ENCODE results near the gene DRAM2.
"Not testable (repeated sequence)": the region's sequence is repeated elsewhere in the genome, so short reads cannot be mapped to it uniquely, and the experiment has no call there.

The DRAM2 gene

GRCh38 chr1:111142356-111142975 lies 2.6 kb upstream of the DRAM2 start:
- DNase-seq (ENCODE audit: low read depth in 2 of 2), result no peak

DNA sequence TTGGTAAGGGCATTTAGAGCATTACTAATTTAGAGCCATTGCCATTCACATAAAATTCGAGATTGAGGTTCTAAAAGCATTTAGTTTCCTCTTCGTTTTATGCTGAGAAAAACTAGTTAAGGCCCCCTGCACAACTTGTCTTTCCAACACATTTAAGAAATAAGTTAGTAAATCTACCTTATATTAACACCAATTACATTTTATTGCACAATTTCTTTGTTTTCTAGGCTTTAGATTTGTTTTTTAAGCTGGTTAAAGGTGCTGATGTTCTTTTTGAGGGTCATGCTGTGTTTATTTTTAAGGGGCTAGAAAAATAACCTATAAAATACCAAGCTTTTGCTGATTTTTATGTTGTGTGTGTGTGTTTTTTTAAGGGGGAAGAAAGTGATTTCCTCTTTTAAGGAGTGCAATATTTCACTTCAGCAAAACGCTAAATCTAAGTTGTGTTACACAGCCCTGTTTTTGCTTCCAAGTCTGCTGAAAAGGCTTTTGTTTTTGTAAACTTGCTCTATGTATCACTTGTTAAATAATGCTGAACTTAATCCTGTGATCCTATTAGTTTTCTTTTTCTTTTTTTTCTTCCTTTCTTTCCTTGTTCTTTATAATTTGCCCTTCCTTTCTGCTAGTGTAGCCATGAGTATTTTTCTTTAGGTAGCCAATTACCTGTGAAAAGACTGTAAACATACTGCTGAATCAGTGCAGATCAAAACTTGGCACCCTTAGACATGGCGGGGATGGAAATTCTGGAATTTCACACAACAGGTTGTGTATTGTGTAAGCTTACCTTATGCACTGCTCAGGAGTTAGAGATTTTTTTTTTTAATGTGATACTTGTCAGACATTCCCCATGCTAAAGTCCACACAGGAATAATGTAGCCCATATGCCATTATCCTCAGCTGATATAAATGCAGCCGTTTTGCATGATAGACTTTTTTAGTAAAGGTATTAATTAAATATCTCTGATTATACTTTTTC lies 1.6 kb upstream of the DRAM2 start:
- DNase-seq (ENCODE audit: low read depth in 2 of 2), result no peak

DNA sequence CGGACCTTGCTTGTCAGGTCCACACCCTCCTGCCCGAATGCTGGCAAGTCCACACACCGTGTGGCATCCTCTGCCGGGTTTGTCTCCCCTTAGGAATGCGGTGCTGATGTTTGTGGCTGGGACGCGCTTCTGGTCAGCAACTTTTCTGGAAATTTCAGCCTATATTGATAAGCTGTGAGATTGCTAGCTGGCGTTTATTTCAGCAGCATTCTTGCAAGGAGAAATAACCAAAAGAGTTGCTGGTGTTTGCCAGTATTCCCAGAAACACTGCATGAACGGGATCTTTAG lies 731 bp upstream of the DRAM2 start:
- DNase-seq (ENCODE audit: low read depth in 2 of 2), result no peak

GRCh38 chr1:111139324-111139955 lies 453 bp downstream of the DRAM2 start:
- peak in 1 of 2 donors; percentile 46 for DNase-seq (ENCODE audit: low read depth in 2 of 2)

DNA sequence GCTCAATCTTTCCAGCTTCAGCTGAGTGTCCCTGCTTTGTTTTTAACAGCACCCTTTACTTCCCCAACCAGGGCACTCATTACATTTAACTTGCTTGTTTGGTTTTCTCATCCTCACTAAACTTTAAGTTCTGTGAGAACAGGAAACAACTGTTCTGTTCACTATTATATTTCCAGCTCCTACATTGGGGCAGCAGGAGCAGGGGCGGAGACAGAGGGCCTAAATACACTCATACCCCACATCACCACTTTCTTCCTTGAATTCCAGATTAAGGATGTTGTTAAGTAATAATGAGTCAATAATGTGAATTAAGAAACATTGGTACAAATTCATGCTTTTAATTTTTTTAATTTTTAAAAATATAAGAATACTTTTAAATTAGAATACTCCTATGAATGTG lies 6.0 kb downstream of the DRAM2 start:
- DNase-seq (ENCODE audit: low read depth in 2 of 2), result no peak

- DNase-seq (ENCODE audit: low read depth in 2 of 2), result no peak
Measured at GRCh38 chr1:111131693-111132092, 8.2 kb downstream of the DRAM2 start.

DNA sequence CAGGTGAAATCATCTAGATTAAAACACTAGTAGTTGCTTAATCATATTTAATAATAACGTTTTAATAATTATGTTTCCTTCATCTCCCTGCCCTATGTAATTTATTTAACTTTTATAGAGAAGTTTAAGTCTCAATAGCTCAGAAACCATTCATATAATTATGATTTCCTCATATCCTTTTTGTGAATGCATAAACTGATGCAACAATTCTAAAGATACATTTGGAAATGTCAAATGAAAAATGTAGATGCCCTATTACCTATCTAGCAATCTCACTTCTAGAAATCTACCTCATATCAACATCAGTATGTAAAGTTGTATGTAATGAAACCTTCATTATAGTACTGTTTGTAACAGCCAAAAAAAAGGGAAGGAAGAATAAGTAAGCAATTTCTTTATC lies 10.5 kb downstream of the DRAM2 start:
- no peak for DNase-seq (ENCODE audit: low read depth in 2 of 2)

- no peak for DNase-seq (ENCODE audit: low read depth in 2 of 2)
Measured at GRCh38 chr1:111127923-111128643, 11.8 kb downstream of the DRAM2 start.

- DNase-seq (ENCODE audit: low read depth in 2 of 2), result no peak
Measured at GRCh38 chr1:111126354-111126753, 13.5 kb downstream of the DRAM2 start.

DNA sequence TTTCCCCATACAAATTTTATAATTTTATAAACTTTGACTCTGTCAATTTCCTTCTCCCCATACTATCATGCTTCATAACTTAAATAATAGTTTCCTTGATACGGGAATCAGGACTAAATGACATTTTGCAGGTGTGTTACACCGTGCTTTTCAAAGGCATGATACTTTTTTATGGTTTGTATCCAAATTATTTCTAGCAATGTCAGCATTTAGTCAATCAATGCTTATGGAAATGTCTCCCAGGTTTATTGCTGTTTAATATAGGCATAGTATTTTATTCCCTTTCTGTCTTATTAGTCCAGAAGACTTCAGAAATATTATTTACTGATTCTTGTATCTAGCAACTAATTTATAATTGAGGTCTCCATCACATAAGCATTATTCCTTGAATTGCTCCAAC lies 23.4 kb downstream of the DRAM2 start:
- DNase-seq (ENCODE audit: low read depth in 2 of 2), result no peak

DNA sequence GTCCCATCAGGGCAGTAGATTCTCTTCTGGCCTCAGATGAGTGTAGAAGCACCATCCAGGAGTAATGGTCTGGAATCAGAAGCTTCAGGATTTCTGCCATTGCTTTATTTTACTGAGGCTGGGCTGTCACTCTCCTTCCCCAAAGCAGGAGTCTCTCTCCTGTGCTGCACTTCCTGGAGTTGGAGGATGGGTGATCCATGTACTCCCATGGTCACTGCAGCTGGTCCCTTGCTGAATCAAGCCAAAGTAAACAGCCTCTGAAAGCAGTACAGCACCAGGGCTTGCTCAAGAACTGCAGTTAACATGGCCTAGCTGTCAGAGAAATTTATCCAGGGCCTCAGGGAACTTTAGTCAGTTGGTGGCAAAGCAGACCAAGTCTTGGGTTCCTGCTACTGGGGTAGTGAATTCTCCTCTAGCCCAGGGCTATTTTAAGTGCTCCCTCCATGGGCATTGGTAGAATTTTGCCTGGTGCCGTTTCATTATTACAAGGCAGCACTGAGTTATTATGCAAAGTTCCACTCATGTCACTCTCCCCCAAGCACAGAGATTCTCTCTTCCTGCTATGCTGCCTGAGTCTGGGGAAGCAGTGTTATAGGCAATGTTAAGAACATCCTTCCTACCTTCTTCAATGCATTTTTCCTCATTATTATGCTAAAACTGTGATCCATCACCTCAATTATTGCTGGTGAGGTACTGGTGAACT lies 29.5 kb downstream of the DRAM2 start:
- DNase-seq (ENCODE audit: low read depth in 2 of 2), result no peak

DNA sequence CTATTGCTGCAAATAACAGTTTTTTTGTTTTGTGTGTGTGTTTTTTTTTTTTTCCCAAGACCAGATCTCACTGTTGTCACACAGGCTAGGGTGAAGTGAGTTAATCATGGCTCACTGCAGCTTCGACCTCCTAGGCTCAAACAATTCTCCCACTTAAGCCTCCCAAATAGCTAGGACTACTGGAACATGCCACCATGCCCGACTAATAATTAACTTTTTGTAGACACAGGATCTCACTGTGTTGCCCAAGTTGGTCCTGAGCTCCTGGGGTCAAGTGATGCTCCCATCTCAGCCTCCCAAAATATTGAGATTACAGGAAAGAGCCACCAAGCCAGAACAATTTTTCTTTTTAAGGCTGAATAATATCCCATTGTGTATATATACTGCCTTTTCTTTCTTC lies 34.9 kb downstream of the DRAM2 start:
- no peak for DNase-seq (ENCODE audit: low read depth in 2 of 2)

- no peak for DNase-seq (ENCODE audit: low read depth in 2 of 2)
Measured at GRCh38 chr1:111101854-111102642, 37.8 kb downstream of the DRAM2 start.

DNA sequence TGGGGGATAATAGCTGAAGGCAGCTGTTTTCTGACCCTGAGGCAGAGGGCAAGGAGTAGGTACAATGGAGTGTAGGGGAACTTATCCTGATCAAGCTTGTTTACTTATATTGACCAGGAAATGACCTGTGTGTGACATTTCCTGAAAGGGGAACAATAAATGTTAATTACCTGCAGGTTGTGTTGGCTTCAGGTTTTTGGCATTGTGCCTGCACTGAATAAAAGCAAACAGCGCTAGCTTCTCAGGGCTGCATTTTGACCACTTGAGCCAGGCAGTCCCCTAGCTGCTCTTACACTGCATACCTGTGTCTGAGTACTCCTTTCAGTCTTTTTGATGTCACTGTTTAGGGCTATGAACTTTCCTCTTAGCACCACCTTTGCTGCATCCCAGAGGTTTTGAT lies 40.6 kb downstream of the DRAM2 start:
- no peak for DNase-seq (ENCODE audit: low read depth in 2 of 2)

DNA sequence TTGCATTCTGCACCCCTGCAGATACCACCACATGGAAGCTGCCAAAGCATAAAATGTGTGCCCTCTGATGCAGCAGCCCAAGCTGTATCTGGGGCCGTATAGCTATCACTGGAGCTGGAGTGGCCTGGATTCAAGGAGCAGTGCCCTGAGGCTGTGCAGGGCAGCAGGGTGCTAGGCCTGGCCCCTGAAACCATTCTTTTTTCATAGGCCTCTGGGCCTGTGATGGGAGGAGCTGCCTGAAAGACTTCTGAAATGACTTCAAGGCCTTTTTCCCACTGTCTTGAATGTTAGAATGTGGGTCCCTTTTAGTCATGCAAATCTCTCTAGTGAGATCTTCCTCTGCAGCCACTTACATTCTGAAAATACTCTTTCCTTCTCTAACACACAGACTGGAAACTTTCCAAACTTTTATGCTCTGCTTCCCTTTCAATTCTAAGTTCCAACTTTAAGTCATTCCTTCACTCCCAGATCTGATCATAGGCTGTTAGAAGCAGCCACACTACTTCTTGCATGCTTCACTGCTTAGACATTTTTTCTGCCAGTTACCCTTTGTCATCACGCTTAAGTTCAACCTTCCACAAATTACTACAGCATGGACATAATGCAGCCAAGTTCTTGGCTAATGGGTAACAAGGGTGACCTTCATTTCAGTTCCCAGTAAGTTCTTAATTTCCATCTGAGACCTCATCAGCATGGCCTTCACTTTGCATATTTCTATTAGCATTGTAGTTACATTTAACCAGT lies 42.4 kb downstream of the DRAM2 start:
- DNase-seq (ENCODE audit: low read depth in 2 of 2), result no peak

- not testable (repeated sequence) for DNase-seq (ENCODE audit: low read depth in 2 of 2)
Measured at GRCh38 chr1:111095421-111095820, 44.5 kb downstream of the DRAM2 start.

DNA sequence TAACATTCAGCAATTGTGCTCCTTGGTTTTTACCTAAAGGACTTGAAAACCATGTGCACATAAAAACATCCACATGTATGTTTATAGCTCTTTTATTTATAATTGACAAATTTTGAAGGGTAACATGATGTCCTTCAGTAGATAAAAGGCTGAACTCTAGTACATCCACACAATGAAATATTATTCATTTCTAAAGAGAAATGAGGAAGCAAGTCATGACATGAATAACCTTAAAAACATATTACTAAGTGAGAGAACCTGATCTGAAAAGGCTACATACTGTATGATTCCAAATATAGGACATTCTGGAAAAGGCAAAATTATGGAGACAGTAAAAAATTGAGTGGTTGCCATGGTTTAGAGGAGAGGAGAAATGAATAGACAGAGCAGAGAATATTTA lies 50.3 kb downstream of the DRAM2 start:
- no peak for DNase-seq (ENCODE audit: low read depth in 2 of 2)

DNA sequence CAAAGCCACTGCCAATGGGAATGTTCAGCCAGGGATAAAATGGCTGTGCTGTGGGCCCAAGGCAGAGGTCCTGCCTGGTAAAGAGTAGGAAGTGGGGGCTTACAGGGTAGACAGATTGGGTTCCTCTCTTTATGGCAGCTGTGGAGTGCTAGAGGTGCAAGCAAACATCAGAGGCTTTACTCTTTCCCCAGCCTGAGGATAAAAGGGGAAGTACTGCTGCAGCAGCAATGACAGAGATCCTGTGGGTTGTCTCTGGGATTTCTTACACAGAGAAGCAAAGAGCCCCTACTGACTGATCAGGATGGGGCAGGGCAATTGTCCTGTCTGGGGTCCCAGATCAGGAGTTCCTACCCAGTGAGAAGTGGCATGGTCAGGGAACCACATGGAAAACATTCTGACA lies 54.2 kb downstream of the DRAM2 start:
- no peak for DNase-seq (ENCODE audit: low read depth in 2 of 2)

DNA sequence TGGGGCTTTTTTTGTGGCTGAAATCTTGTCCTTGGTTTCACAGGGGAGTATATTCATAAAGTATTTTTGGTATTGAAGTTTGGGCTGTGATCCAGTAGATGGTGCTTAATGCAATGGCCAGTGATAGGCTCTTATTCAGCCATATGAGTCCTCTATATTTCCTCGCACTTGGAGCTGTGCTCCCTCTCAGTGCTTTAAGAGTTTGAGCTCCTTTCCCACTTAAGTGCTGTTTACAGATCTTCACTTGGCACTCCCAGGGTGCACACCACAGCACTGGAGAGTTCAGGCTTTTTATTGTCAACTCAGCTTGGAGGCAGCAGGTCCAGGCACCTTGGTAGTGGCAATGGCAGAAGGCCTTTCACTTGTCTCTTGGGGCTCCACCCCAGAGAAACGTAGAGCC lies 54.9 kb downstream of the DRAM2 start:
- DNase-seq (ENCODE audit: low read depth in 2 of 2), result no peak

All from stimulated activated CD8-positive, alpha-beta memory T cell treated with anti-CD3 and anti-CD28 coated beads, Interleukin-2, amount 100 ng/mL, for 48 hours (primary cell).